ENCODE results near the gene LDB3.

DNA sequence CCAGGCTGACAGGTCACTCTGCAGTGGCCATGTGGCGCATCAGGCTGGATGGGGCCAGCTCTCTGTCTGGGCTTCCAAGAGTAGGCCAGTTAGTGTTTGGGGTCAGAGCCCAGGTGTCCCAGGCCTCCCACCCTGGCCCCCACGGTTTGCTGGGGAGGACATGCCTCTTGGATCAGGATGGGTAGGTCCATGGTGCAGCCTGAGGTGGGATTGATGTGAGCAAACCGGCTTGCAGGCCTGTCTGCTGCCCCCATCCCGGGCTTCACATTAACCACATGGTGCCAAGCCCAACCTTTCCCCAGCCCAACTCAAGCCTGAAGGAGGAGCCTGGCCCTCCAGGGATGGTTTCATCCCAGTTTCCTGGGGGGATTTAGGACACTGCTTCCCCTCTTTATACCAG, 39.2 kb downstream of the LDB3 start:
- TF ChIP-seq CTCF (conservative IDR thresholded peaks at IDR 0.05) (no peak), EZH2 (IDR thresholded peaks at IDR 0.05; ENCODE audit: low read depth) (no peak)
